HepG2 (cell line): ENCODE measurements around the gene ACP5. TPM values are rescaled to one million over a fixed set of nuclear protein-coding genes. Genes with fewer than 3 reads are reported as not detected.

Experiments used
- AHR ChIP-seq: IDR thresholded peaks from 2 replicates; pipeline ENCODE4 v1.6.1; 2018; ENCODE audit warnings: missing genetic modification reagents, missing compliant biosample characterization
- ATM ChIP-seq: fragments of 450-650 bp; IDR thresholded peaks from 2 replicates; pipeline ENCODE4 v1.7.1; 2017; ENCODE audit warnings: mild to moderate bottlenecking, borderline replicate concordance
- CHD4 ChIP-seq: fragments of 200-600 bp; sonication (generic); IDR thresholded peaks from 2 replicates; pipeline ENCODE4 v1.7.0; 2017; ENCODE audit warnings: mild to moderate bottlenecking, low read length, borderline replicate concordance
- DR1 ChIP-seq: sonication (generic); formaldehyde crosslinking; IDR thresholded peaks from 2 replicates; pipeline ENCODE4 v1.8.0; 2021; ENCODE audit warnings: mild to moderate bottlenecking, missing genetic modification reagents, inconsistent platforms
- EZH2 ChIP-seq: conservative IDR thresholded peaks from 2 replicates; pipeline ENCODE4 v1.6.1; 2012; ENCODE audit warnings: mild to moderate bottlenecking, low read depth, low read length, moderate library complexity
- FOXA3 ChIP-seq: IDR thresholded peaks from 2 replicates; pipeline ENCODE4 v1.6.1; 2016; ENCODE audit warnings: missing genetic modification reagents, missing compliant biosample characterization
- GATAD2A ChIP-seq: IDR thresholded peaks from 2 replicates; pipeline ENCODE4 v1.6.1; 2016
- HIVEP1 ChIP-seq: sonication (generic); formaldehyde crosslinking; IDR thresholded peaks from 2 replicates; pipeline ENCODE4 v1.4.0; 2020; ENCODE audit warnings: mild to moderate bottlenecking, missing genetic modification reagents
- KAT8 ChIP-seq: IDR thresholded peaks from 2 replicates; pipeline ENCODE4 v1.6.1; 2016; ENCODE audit warnings: missing genetic modification reagents, missing compliant biosample characterization
- NFE2L2 ChIP-seq: fragments of 150-350 bp; IDR thresholded peaks from 2 replicates; pipeline ENCODE4 v1.6.1; 2014; ENCODE audit warnings: low read length
- RAD51 ChIP-seq: fragments of 450-650 bp; IDR thresholded peaks from 2 replicates; pipeline ENCODE4 v1.6.1; 2016; ENCODE audit warnings: borderline replicate concordance
- SNAPC5 ChIP-seq: sonication (generic); formaldehyde crosslinking; IDR thresholded peaks from 2 replicates; pipeline ENCODE4 v1.8.1; 2023; ENCODE audit warnings: mild to moderate bottlenecking, missing genetic modification reagents, borderline replicate concordance
- TCF7L2 ChIP-seq: IDR thresholded peaks from 2 replicates; pipeline ENCODE4 v1.6.1; 2011; ENCODE audit warnings: mild to moderate bottlenecking, low read depth, low read length, moderate library complexity
- THAP11 ChIP-seq: IDR thresholded peaks from 2 replicates; pipeline ENCODE4 v1.6.1; 2016; ENCODE audit warnings: missing biosample characterization, missing genetic modification reagents
- ZHX2 ChIP-seq, 2 experiments: sonication (generic) in 1 of 2; formaldehyde crosslinking in 1 of 2; IDR thresholded peaks; 2 replicates each; pipeline versions ENCODE4 v1.6.1 to v1.9.0; 2014 to 2022; ENCODE audit warnings: antibody characterized with exemption in 1 of 2, borderline replicate concordance in 1 of 2, inconsistent platforms in 1 of 2, low read depth in 1 of 2, missing genetic modification reagents in 1 of 2
- ZMAT3 ChIP-seq: sonication (generic); formaldehyde crosslinking; conservative IDR thresholded peaks from 2 replicates; pipeline ENCODE4 v1.7.0; 2021; ENCODE audit warnings: missing genetic modification reagents
- ZNF101 ChIP-seq: sonication (generic); formaldehyde crosslinking; IDR thresholded peaks from 2 replicates; pipeline ENCODE4 v1.4.0; 2020; ENCODE audit warnings: mild to moderate bottlenecking, low read depth, missing genetic modification reagents, borderline replicate concordance
- ZNF563 ChIP-seq: sonication (generic); formaldehyde crosslinking; IDR thresholded peaks from 2 replicates; pipeline ENCODE4 v1.8.0; 2022; ENCODE audit warnings: mild to moderate bottlenecking, moderate library complexity, missing genetic modification reagents
- ZNF687 ChIP-seq: sonication (generic); formaldehyde crosslinking; IDR thresholded peaks from 2 replicates; pipeline ENCODE4 v1.5.1; 2020; ENCODE audit warnings: mild to moderate bottlenecking, missing genetic modification reagents, moderate library complexity
- ZNF749 ChIP-seq: sonication (generic); formaldehyde crosslinking; IDR thresholded peaks from 2 replicates; pipeline ENCODE4 v1.8.0; 2022; ENCODE audit warnings: mild to moderate bottlenecking, missing genetic modification reagents, moderate library complexity, borderline replicate concordance
- polyA plus RNA-seq, 8 experiments: library from polyadenylated mRNA; depleted of rRNA in 3 of 8; stranded (reverse) in 7 of 8; unstranded in 1 of 8; fragments of >200 nt; fragmentation: Illumina TruSeq in 4 of 8; extraction: Trizol in 4 of 8; gene quantifications; 2 replicates each; pipeline versions ENCODE4 v1.2.1 to v1.2.3, GENCODE V29; 2011 to 2016; ENCODE audit warnings: low read depth in 4 of 8, missing spikeins in 1 of 8, mixed read lengths in 1 of 8; ENCODE audit not compliant: insufficient read depth in 1 of 8
- total RNA-seq, 5 experiments: library from RNA; depleted of rRNA; stranded (reverse); fragments of >200 nt; fragmentation: Illumina TruSeq; extraction: Trizol; gene quantifications; 2 replicates each; pipeline ENCODE4 v1.2.3, GENCODE V29; 2016; ENCODE audit warnings: low read depth in 1 of 5

Gene ACP5
- total and polyA plus RNA-seq, 2 of the 13 experiments (the other 11 are each of a cell fraction or from before 2014, with no cell fraction given): 1.3 to 6.7 TPM

- peak; percentile 45; the same call in 1 of the 2 replicates for TF ChIP-seq ZHX2 (IDR thresholded peaks at IDR 0.05; ENCODE audit: low read depth)
- TF ChIP-seq ZHX2 (CRISPR knock-in tag; IDR thresholded peaks at IDR 0.05; ENCODE audit: borderline replicate concordance): no peak
- TF ChIP-seq ZMAT3 (CRISPR knock-in tag): no peak
- no peak for TF ChIP-seq FOXA3 (CRISPR knock-in tag)
- TF ChIP-seq HIVEP1 (CRISPR knock-in tag): no peak
- TF ChIP-seq ATM: no peak
- TF ChIP-seq TCF7L2: no peak
- TF ChIP-seq ZNF687 (CRISPR knock-in tag): peak; percentile 70
- TF ChIP-seq ZNF101 (CRISPR knock-in tag): no peak
- peak; percentile 55; the same call in 1 of the 2 replicates for TF ChIP-seq KAT8 (CRISPR knock-in tag)
- TF ChIP-seq THAP11: peak; percentile 71
- 0 out of 2 replicates have a peak, but pooled peaks have one; percentile 29 for TF ChIP-seq ZNF563
- no peak for TF ChIP-seq EZH2
- TF ChIP-seq NFE2L2: no peak
- TF ChIP-seq RAD51: no peak
- 0 out of 2 replicates have a peak, but pooled peaks have one; percentile 47 for TF ChIP-seq DR1 (CRISPR knock-in tag)
- TF ChIP-seq CHD4: peak; percentile 90; the same call in 1 of the 2 replicates
- TF ChIP-seq ZNF749 (CRISPR knock-in tag): no peak
- no peak for TF ChIP-seq SNAPC5
- TF ChIP-seq GATAD2A (CRISPR knock-in tag): no peak
- TF ChIP-seq AHR (CRISPR knock-in tag): 0 out of 2 replicates have a peak, but pooled peaks have one; percentile 12
These were observed 41.5 kb downstream of the ACP5 start (continued) for GRCh38 chr19:11535792-11536595.
